Astrocyte (in vitro differentiated cells and primary cell): ENCODE data around the gene UCP2. TPM values are rescaled to one million over a fixed set of nuclear protein-coding genes. Genes with fewer than 3 reads are reported as not detected.

ENCODE experiments used
- DNase-seq: peaks from one replicate; pipeline ENCODE4 v3.0.0-alpha.2; 2010; ENCODE audit warnings: low read depth
- FAIRE-seq: peaks from 2 replicates; lab custom pipeline; 2011; peaks lifted over from hg19 to GRCh38; lab: Jason Lieb, UNC
- H2AFZ ChIP-seq: 2 replicates; pipeline ENCODE4 v1.6.0; 2012; ENCODE audit warnings: low read depth, low read length, inconsistent platforms
- H3K27ac ChIP-seq: 2 replicates; pipeline ENCODE4 v1.5.1; 2011; ENCODE audit warnings: low read depth, low read length, inconsistent platforms
- H3K27me3 ChIP-seq: 2 replicates; pipeline ENCODE4 v1.6.0; 2011; ENCODE audit warnings: low read length, inconsistent platforms; ENCODE audit not compliant: insufficient read depth
- H3K36me3 ChIP-seq: 2 replicates; pipeline ENCODE4 v1.5.1; 2011; ENCODE audit warnings: low read length, inconsistent platforms; ENCODE audit not compliant: insufficient read depth
- H3K4me1 ChIP-seq: 2 replicates; pipeline ENCODE4 v1.5.1; 2011; ENCODE audit warnings: low read length, inconsistent platforms; ENCODE audit not compliant: insufficient read depth
- H3K4me2 ChIP-seq: 2 replicates; pipeline ENCODE4 v1.6.0; 2012; ENCODE audit warnings: low read length, inconsistent platforms
- H3K4me3 ChIP-seq: 2 replicates; pipeline ENCODE4 v1.5.1; 2011; ENCODE audit warnings: low read depth, mild to moderate bottlenecking, low read length, inconsistent platforms; ENCODE audit not compliant: insufficient read depth
- H3K79me2 ChIP-seq: 2 replicates; pipeline ENCODE4 v1.6.0; 2012; ENCODE audit warnings: mild to moderate bottlenecking, low read length, inconsistent platforms; ENCODE audit not compliant: insufficient read depth
- H3K9ac ChIP-seq: 2 replicates; pipeline ENCODE4 v1.6.0; 2012; ENCODE audit warnings: mild to moderate bottlenecking, low read length, inconsistent platforms
- H3K9me3 ChIP-seq: 2 replicates; pipeline ENCODE4 v1.5.1; 2012; ENCODE audit warnings: low read depth, mild to moderate bottlenecking, low read length, inconsistent platforms; ENCODE audit not compliant: insufficient read depth
- H4K20me1 ChIP-seq: 2 replicates; pipeline ENCODE4 v1.6.0; 2012; ENCODE audit warnings: low read length, inconsistent platforms; ENCODE audit not compliant: insufficient read depth
- H3K27ac Mint-ChIP-seq: one replicate; pipeline ENCODE4 v1.8.0; 2021; ENCODE audit warnings: mild to moderate bottlenecking, mixed read lengths; ENCODE audit not compliant: unreplicated experiment
- H3K27me3 Mint-ChIP-seq: one replicate; pipeline ENCODE4 v1.8.0; 2021; ENCODE audit warnings: low read depth, mixed read lengths; ENCODE audit not compliant: unreplicated experiment
- H3K36me3 Mint-ChIP-seq: one replicate; pipeline ENCODE4 v1.8.0; 2021; ENCODE audit warnings: low read depth, mixed read lengths; ENCODE audit not compliant: unreplicated experiment
- H3K4me1 Mint-ChIP-seq: one replicate; pipeline ENCODE4 v1.8.0; 2021; ENCODE audit warnings: low read depth, mixed read lengths; ENCODE audit not compliant: unreplicated experiment
- H3K4me3 Mint-ChIP-seq: one replicate; pipeline ENCODE4 v1.8.0; 2021; ENCODE audit warnings: mild to moderate bottlenecking, moderate library complexity, mixed read lengths; ENCODE audit not compliant: unreplicated experiment
- H3K9me3 Mint-ChIP-seq: one replicate; pipeline ENCODE4 v1.8.0; 2021; ENCODE audit warnings: mild to moderate bottlenecking, mixed read lengths; ENCODE audit not compliant: unreplicated experiment
- CTCF ChIP-seq: IDR thresholded peaks from 2 replicates; pipeline ENCODE4 v1.5.1; 2011; ENCODE audit warnings: low read depth, mild to moderate bottlenecking, inconsistent platforms, low read length, moderate library complexity; ENCODE audit not compliant: insufficient read depth
- EZH2 ChIP-seq: IDR thresholded peaks from 2 replicates; pipeline ENCODE4 v1.6.1; 2012; ENCODE audit warnings: mild to moderate bottlenecking, low read length, inconsistent platforms; ENCODE audit not compliant: insufficient read depth
- total RNA-seq: library from RNA; stranded (reverse); gene quantifications from 2 replicates; pipeline ENCODE4 v1.2.1, GENCODE V29; 2021

Gene UCP2
- total RNA-seq, 1 donor from 2014 or later: 83.0 TPM

- no peaks in the 10 kb centered on the region for H3K4me1 Mint-ChIP-seq
- FAIRE-seq: no peak
These were observed 40.6 kb downstream of the UCP2 start for GRCh38 chr11:73942010-73942409.

DNA sequence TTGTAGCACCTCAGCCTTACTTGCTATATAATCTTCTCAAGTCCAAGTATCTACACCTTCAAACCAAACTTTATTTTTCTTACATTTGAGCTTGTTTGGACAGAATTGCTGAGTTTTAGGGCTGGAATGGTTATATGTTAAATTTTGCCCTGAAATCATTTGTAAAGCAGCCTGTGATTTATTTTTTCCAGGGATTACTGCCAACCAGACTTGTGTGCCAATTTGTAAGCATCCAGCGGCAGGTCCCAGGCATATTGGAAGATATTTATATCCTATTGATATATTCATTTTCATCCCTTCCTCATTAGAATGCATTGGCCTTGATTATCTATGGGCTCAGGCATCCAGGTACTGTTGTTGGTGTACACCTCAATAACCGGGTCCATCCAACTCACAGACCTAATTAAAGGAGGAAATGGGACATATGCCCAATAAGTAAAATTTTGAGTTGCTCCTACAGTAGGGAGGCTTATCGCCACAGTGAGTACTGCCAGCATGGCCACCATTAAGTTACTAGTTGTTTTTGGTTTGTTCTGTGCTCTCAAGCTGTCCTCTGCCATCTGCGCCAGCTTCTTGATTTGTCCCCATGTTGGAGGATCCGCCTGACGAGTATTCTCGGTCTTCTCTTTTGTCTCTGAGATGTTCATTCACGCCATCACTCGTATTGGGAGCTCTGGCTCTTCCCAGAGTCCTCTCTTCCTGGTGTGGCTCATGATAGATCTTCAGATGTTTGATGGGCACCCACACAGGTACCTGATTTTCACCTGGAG is 41.7 kb downstream of the UCP2 start:
- no peak overlapping the region for H3K4me3 Mint-ChIP-seq

More at GRCh38 chr11:73942010-73942409, 40.6 kb downstream of the UCP2 start:
- Histone ChIP-seq H3K9me3 (peaks cover 3% of the 10 kb centered on the region), H3K4me3 (no peak overlapping the region), H3K79me2 (no peaks in the 10 kb centered on the region), H4K20me1 (no peaks in the 10 kb centered on the region), H3K9ac (no peak overlapping the region), H3K36me3 (no peaks in the 10 kb centered on the region), H3K27me3 (no peaks in the 10 kb centered on the region), H3K4me1 (no peaks in the 10 kb centered on the region), H2AFZ (no peak overlapping the region), H3K4me2 (no peak overlapping the region), H3K27ac (no peak overlapping the region)
- peaks cover 25% of the 10 kb centered on the region for H3K9me3 Mint-ChIP-seq
- no peak for DNase-seq
- no peaks in the 10 kb centered on the region for H3K27me3 Mint-ChIP-seq
- no peak overlapping the region for H3K27ac Mint-ChIP-seq
- H3K4me3 Mint-ChIP-seq: no peak overlapping the region
- TF ChIP-seq CTCF (no peak), EZH2 (no peak)
- peaks cover 19% of the 10 kb centered on the region for H3K36me3 Mint-ChIP-seq

More for the DNA sequence above, 41.7 kb downstream of the UCP2 start:
- Histone ChIP-seq H2AFZ (no peak overlapping the region), H3K4me1 (no peaks in the 10 kb centered on the region), H3K27me3 (no peaks in the 10 kb centered on the region), H3K79me2 (no peaks in the 10 kb centered on the region), H3K9ac (no peak overlapping the region), H3K9me3 (no peaks in the 10 kb centered on the region), H3K4me2 (no peak overlapping the region), H3K36me3 (no peaks in the 10 kb centered on the region), H4K20me1 (no peaks in the 10 kb centered on the region), H3K27ac (no peak overlapping the region), H3K4me3 (no peak overlapping the region)
- peaks cover 19% of the 10 kb centered on the region for H3K9me3 Mint-ChIP-seq
- no peak overlapping the region for H3K27ac Mint-ChIP-seq
- peaks cover 16% of the 10 kb centered on the region for H3K36me3 Mint-ChIP-seq
- no peak for DNase-seq
- no peak for FAIRE-seq
- no peaks in the 10 kb centered on the region for H3K4me1 Mint-ChIP-seq
- H3K27me3 Mint-ChIP-seq: no peaks in the 10 kb centered on the region
- TF ChIP-seq CTCF (no peak), EZH2 (no peak)
